ENCODE results near the gene AFAP1. TPM values are rescaled to one million over a fixed set of nuclear protein-coding genes. Genes with fewer than 3 reads are reported as not detected.
"Not testable (repeated sequence)": the region's sequence is repeated elsewhere in the genome, so short reads cannot be mapped to it uniquely, and the experiment has no call there.

AFAP1 gene
- total RNA-seq, 1 donor from 2014 or later, result 6.7 TPM

DNA sequence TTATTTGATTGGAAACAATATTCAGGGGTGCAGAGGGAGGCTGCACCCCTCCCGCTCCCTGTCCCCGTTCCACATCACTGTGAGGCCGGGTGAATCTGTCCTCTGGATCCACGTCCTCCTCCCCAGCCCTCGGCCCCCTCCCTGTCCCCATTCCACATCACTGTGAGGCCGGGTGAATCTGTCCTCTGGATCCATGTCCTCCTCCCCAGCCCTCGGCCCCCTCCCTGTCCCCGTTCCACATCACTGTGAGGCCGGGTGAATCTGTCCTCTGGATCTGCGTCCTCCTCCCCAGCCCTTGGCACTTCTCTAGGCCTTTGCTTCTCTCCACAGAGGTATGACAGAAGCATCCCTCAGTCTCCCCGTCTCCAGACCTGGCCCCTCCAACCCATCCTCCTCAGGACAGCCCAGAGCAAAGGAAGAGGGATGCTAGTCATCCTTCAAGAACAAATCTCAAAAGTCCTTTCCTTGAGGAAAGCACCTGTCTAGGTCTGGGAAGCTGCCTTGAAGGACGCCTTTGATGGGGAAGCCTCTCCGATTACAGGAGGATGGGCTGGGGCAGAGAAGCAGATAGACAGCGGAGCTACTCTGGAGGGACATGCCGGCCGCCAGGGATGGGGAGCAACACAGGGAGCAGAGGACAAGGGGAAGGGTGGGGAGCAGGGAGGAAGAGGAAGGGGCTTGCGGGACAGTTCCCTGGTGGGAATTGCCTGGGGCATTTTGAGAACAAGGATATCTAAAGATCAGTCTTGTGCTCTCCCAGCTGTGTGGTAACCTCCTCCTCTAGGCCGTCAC lies 10.8 kb upstream of the AFAP1 start:
- intact Hi-C loops (cut with micrococcal nuclease), result no loop called here

DNA sequence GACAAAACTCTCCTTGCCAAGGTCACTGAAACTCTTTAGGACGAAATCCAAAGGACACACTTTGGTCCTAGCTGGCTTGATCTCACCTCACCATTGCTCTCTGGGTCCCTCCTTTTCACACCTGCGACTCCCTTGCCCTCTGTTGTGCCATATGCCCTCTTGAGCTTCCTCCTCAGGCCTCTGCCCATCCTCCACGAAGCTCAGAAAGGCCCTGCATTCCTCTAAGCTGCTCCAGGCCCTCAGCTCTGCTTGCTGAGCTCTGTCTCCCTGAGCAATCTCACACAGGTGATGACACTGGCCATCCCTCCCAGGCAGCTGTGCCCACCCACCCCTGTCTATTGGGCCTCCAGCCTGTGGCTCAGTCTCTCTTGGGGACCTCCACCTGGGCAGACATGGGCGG lies 10.1 kb upstream of the AFAP1 start:
- intact Hi-C loops (cut with micrococcal nuclease), result no loop called here

DNA sequence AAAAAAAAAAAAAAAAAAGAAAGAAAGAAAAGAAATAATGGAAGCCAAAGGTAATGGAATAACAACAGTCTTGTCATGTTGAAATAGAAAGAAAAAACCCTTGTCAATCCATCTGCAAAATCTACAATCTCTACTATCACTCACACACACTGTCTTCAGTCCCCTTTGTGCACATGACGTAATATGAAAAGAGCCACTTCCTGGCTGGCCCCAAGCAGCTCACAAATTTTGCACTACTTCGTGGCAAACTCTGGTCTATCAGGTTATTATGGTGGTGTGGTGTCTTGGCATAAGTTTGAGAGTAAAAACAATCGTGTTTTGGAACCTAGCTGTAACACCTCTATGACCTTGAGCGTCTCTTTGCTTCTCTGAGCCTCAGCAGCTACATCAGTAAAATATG lies 8.3 kb upstream of the AFAP1 start:
- intact Hi-C loops (cut with micrococcal nuclease), result no loop called here

DNA sequence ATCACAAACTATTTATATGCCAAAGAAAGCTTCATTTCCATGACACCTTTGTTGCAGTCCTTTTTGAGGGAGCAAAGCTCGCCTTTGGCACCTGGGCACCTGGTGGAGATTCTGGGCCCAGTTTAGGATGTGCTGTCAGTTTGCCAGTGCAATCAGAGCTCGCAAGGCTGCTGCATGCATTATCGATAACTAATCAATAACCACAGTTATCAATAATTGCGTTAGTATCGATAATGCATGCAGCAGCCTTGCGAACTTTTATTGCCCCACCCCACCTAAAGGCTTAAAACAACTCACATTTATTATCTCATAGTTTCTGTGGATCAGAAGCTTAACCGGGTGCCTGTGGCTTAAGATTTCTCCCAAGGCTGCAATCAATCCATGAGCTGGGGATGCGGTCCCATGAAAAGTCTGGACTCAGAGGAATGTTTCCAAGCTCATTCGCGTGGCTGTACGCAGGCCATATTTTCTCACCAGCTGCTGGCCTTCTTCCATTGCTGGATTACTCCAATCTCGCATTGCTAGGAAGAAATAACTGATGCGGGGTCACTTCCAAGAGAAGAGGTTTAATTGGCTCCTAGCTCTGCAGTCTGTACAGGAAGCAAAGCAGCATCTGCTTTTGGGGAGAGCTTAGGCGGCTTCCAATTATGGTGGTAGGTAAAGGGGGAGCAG lies 6.2 kb upstream of the AFAP1 start:
- intact Hi-C loops (cut with micrococcal nuclease), result no loop called here

DNA sequence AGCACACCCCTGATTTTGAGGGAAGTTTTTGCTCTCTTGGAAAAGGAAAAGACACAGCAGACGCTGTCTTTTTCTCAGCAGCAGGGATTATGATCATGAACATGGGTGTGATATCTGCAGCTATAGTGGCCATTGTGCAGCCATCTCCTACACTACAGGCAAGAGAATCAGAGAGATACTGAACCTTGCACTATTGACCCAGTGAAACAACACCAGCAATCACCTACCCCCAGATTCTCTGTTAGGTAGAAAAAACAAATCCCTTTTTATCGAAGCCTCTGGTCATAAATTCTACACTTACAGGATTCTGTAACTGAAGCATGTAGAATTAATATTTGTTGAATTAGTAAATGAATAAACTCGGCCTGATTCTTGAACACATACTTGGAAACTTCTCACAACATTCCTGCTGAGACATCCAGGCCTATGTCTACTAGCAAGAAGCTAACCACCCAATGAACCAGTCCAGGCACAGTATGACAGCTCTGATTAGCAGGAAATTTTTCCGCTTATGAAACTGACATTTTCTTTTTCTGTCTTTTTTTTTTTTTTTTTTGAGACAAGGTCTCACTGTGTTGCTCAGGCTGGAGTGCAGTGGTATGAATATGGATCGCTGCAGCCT lies 5.0 kb upstream of the AFAP1 start:
- intact Hi-C loops (cut with micrococcal nuclease), result no loop called here

DNA sequence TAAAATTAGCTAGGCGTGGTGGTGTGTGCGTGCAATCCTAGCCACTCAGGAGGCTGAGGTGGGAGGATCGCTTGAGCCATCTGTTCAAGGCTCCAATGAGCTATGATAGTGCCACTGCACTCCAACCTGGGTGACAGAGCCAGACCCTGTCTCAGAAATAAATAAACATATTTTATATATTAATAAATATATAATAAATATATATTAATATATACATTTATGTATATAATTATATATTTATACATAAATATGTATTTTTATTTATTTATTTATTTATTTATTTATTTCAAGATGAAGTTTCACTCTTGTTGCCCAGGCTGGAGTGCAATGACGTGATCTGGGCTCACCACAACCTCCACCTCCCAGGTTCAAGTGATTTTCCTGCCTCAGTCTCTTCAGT lies 4.0 kb upstream of the AFAP1 start:
- intact Hi-C loops (cut with micrococcal nuclease), result not testable (repeated sequence)

DNA sequence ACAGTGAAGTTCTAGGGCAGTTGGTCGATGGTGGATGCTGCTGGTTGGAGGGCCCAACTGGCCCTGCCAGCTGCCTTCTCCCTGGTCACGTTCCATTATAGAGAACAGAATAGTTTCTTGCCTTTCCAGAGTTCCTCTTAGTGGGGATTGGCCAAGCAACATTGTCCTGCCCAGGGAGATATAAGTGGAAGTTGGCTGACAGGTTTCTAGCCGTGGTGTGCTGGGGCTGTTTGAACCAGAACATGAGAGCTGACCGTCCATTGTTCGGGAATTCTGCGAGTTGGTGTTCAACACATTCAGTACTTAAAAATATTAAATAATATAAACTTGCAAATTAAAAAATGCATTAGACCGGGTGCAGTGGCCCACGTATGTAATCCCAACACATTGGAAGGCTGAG lies 3.5 kb upstream of the AFAP1 start:
- intact Hi-C loops (cut with micrococcal nuclease), result no loop called here

DNA sequence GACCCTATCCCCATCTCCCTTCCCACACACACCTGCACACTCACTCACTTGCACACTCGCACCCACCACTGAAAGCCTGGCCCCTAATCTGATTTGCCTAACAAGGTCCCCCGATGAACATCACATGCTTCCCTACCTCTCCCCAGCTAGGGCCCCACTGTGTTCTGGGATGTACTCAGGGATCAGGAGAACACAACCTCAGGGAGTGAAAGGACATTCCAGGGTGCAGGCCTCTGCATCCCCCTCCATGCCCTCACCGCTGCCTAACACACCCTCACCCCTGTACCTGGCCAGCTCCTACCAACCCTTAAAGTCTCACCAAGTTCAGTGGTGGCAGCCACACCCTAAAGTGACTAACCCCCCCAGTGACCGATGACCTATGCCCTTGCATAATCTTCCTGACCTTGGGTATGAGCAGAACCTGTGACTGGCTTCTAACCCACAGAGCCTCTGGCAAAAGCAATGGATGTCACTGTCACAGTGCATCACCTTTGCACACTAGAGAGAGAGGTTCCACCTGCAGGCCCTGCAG lies 2.4 kb upstream of the AFAP1 start:
- intact Hi-C loops (cut with micrococcal nuclease), result no loop called here

DNA sequence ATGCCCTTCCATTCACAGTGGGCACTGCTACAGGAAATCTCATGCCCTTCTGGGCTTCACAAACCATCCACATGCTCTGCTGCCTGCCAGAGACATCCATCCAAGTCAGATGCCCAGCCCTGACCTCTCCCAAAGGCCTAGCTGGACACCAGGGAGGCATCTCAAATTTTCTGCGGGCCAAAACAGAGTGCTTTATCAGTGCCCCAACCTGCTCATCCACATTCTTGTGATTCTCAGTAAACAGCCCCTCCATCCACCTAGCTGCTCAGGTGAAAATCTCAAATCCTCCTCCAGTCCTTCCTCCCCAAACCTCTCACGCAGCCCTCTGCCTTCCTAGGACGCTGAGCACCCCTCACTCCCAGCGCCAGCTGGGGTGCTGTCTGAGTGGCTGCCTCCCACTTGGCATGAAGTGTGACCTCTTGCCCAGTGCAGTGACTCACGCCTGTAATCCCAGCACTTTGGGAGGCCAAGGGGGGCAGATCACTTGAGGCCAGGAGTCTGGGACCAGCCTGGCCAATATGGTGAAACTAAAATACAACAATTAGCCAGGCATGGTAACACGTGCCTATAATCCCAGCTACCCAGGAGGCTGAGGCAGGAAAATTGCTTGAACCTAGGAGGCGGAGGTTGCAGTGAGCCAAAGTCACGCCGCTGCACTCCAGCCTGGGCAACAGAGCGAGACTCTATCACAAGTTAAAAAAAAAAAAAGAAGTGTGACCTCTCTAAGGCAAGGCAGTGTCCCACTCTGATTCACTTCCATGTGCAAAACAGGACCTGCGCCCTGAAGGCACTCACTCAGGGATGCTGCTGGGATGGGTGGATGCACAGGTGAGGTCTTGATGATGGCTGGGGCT lies 1.7 kb upstream of the AFAP1 start:
- intact Hi-C loops (cut with micrococcal nuclease), result no loop called here

DNA sequence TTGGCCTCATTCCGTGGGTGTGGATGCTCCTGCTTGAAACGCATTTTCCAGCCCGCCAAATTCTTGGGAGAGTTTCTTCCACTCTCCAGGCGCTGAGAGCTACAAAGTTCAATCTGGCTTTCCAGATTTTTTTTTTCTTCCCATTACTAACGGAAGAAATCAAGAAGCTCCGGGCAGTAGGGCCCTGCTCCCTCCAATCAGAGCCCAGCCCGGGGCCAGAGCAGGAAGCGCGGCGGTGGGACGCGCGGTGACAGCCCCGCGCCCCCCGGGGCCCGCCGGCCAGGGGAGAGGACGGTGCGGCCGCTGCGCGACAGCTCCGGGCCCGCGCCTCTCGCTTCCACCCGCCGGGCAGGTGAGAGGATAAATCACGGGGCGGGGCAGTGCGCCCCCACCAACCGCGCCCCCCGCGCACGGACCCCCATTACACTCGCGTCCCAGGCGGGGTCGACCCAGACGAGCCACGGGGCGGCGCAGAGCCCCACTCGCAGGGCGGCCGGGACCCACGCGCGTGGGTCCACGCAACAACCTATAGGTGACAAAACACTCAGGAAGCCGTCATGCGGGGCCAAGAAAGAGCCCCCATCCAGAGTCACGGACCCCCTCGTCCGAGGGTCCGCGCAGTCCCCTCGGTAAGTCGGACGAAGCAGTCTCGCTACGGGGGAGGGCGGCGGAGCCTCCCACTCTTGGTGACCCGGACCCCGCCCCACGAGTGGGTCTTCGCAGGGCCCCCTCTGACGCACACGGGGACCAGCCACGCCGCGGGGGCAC lies 868 bp downstream of the AFAP1 start:
- intact Hi-C loops (cut with micrococcal nuclease), result loop anchor here (1.0 to 10.0 kb wide), 3 partner anchors 32 to 1154 kb away; partner anchors contain the start of gene KIAA0232

DNA sequence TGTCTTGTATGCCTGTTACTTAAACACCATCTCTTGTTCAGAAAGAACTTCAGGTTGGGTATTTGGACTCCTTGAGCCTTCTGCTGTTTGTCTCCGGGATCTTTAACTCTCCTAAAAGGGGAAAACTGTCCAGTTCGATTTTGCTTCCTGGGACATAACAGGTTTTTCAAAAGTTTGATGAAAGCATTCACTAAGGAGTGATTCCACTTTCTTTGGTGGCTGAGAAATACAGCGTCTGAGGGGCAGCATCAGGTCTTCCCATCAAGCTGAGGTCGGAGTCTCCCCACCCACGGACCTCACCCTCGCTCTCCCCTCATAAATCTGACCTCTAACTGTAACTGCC lies 1.4 kb downstream of the AFAP1 start:
- intact Hi-C loops (cut with micrococcal nuclease), result loop anchor here (10.0 kb wide), 1 partner anchor 1153 kb away; the partner anchor contains the start of gene KIAA0232

DNA sequence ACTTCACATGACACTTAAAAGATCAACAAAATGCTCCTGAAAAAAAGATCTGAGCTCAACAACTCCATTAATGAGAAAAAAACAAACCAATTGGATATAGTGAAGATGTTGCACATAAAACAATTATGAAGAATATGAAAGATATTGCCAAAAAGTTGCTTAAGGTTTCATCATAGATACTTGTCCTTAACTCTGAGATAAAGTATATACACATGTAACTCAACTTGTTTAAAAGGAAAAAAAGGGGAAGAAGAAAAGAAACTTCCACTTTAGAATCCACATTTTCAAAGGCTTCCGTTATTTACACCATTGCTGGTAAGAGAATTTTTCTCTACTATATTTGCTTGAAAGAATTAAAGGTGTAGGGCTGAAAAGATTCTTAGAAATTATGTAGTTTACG lies 2.7 kb downstream of the AFAP1 start:
- intact Hi-C loops (cut with micrococcal nuclease), result loop anchor here (10.0 kb wide), 1 partner anchor 1152 kb away; the partner anchor contains the start of gene KIAA0232

DNA sequence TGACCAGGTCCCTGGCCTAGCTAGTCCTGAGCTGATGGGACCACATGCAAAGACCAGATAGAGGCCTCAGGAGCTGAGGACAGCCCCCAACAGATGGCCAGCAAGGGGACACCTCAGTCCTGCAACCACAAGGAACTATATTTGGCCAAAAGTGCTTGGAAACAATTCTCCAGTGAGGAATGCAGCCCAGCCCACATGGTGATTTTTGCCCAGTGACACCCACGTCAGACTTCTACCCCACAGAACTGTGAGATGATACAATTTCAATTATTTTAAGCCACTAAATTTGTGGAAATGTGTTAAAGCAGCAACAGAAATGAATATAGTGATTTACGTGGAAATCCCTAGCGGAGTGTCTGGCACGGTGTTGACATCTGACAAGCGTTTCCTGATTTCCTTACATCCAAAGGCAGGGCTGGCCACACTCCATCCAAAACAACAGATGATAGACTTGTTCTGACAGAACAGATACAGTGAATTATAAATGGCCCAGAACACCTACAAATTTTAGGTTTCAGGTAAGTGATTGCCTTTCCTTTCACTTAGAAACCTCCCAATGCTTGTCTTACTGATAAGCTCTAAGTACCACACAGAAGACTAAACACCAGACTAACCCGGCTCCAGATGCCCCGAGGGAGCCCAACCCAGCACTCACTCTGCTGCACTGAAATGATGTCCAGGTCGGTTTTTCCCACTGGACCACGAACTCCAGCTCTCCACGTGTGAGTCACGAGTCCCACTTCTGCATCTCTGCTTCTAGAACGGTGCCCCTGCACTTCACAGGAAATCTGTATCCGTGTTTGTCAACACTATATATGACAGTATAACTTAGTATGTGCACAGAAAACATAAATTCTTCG lies 5.8 kb downstream of the AFAP1 start:
- intact Hi-C loops (cut with micrococcal nuclease), result loop anchor here (10.0 kb wide), 1 partner anchor 1149 kb away; the partner anchor contains the start of gene KIAA0232

DNA sequence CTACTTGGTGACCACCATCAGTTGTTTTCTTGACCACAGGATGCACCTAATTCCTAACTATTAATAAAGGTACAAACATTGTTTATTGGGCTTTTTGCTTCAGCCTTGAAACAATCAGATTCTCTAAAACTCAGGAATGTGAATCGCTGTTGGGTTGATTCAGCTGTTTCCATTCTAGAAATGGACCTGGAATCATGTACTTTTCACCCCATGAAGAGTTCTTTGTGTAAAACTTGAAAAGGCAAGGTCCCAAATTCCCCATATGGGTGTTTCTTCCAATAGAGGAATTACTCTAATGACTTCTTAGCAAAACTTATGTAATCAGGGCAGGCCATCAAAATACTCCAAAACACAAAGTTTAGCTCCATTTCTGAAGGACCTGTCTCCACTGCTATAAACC lies 7.4 kb downstream of the AFAP1 start:
- intact Hi-C loops (cut with micrococcal nuclease), result loop anchor here (10.0 kb wide), 1 partner anchor 1147 kb away; the partner anchor contains the start of gene KIAA0232

DNA sequence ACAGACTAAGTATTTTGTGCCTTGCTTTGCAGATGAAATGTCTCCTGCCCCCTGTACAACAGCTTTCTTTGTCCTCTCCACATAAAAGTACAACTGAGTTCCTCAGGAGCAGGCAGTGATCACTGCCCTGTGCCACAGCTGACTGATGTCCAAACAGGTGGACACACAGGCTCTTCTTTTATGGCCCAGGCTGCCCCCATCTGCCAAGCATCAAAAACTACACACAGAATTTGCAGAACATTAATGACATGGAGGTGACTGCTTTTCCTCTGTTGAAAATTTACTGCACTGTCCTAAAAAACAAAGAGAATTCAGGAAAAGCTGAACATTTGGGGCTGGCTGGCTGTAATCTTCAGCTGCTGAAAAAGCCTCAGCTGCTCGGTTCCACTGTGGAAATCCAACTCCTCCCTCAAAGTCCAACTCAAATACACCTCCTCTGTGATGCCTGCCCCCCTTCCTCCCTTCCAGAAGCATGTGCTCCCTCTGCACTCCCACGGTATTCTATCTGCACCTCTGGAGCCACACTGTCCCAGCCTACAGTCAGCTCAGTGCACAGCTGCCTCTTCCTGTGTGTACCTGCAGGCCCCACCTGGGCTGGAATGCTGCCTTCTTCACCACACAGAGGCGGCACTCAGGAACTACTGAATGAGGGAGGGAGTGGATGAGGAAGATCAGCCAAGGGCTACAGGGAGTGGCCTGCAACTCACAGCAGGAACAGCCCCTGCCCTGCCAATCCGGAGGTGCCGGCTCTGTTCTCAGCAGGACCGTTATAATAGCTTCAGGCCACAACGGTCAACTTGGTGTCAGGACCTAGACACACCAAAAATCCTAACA lies 10.3 kb downstream of the AFAP1 start:
- intact Hi-C loops (cut with micrococcal nuclease), result no loop called here

DNA sequence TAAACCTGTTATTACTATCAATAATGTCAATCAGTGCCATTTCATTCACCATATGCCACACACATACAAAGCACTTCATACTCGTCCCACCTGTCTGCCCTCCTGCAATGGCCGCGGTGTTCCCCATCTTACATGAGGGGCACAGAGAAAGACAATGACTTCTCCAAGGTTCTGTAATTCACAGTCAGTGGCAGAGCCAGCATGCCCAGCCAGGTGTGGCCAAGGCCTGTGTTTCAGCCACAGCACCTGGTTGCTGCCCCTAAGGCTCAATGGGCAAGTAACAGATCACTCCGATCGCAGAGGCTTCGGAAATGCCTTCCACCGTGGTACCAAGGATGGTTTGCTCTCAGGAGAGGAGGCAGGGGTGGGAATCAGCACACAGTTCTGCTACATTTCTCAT lies 10.9 kb downstream of the AFAP1 start:
- intact Hi-C loops (cut with micrococcal nuclease), result no loop called here

DNA sequence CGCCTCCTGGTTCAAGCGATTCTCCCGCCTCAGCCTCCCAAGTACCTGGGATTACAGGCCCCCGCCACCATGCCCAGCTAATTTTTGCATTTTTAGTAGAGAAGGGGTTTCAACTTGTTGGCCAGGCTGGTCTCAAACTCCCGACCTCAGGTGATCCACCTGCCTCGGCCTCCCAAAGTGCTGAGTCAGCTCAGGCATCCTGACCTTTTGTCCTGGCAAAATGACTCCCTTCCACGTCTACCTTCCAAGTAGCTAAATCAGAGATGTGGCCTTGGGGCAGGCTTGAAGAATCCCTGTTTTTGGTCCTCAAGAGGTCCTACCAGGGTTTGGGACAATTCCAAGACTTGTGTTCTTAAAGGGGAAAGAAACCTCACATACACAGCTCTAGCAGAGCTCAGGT lies 12.8 kb downstream of the AFAP1 start:
- intact Hi-C loops (cut with micrococcal nuclease), result no loop called here

DNA sequence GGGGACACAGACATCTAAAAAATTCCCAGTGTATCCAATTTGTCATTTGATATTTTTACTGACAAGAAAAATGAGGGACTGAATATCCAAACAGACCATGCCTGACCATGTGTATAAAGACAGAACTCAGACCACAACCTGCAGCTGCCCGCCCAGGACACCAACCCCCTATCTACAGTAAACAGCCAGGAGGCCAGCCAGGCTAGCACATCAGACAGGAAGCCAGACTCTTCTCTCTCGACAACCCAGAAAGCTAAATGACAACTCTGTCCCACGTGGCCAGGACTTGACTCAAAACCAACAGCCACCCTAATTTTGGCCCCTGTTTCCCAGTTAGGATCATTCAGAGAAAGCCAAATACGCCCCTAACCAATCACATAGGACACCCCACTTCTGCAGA lies 15.1 kb downstream of the AFAP1 start:
- intact Hi-C loops (cut with micrococcal nuclease), result no loop called here
